GM21515 (cell line): Measurements from ENCODE around the gene RSF1.

Source experiments
- ATAC-seq: cut with Tn5 transposase; IDR thresholded peaks from one replicate; pipeline ENCODE4 v1.9.1; 2021; ENCODE audit not compliant: unreplicated experiment

The RSF1 gene

DNA sequence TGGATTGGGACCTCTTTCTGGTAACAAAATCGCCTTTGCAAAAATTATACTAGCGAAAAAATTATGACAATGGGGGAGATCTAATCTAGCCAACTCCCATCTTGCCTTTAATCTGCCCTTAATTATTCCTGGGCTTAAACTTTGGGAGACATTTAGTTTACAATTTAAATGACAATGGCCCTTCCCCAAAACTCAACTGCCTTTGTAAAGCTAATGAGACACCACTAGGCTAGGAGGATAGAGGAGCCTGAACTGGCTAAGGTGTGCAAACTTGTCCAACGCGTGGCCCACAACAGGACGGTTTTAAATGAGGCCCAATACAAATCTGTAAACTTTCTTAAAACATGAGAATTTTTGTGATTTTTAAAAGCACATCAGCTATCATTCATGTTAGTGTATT, 67.3 kb downstream of the RSF1 start:
- ATAC-seq, result no peak

DNA sequence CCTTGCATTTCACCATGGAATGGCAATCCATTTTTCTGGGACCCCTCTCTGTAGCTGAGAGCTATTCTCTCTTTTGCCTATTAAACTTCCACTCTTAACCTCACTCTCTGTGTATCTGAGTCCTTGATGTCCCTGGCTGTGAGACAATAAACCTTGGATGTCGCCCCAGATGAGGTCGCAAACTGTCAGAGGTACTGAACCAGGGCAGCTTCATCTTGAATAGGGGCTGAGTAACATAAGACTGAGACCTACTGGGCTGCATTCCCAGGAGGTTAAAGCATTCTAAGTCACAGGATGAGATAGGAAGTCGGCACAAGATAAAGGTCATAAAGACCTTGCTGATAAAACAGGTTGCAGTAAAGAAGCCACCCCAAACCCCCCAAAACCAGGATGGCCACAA, 68.0 kb downstream of the RSF1 start:
- no peak for ATAC-seq

DNA sequence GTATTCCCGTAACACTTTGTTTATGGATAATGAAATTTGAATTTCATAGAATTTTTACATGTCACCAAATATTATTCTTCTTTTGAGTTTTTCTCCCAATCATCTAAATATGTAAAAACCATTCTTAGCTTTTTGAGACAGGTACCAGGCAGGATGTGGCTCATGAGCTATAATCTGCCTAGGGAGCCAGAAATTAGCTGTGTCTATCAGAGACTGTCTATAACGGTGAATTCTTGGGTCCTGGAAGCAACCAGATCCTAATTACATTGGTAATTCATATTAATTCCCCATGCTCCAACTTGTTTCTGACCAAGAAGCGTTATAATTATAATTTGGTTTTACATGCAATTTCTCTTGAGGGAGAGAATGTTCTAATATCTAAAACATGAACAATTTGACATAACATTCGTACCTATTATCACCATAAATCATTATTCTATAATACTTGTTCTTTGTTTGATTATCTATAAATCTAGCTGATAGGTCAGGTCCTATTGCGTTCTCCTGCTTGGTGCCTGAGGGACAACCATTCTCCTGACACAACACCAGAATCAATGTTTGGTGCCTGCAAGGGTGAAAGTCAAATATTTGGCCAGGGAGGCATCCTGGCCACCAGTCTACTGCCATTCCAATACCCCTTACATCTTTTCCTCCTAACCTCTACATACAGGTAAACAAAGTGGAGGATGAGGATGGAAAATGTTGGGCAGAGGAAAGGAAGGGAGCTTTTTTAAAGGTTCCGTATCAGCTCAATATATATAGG, 69.9 kb downstream of the RSF1 start:
- no peak for ATAC-seq

DNA sequence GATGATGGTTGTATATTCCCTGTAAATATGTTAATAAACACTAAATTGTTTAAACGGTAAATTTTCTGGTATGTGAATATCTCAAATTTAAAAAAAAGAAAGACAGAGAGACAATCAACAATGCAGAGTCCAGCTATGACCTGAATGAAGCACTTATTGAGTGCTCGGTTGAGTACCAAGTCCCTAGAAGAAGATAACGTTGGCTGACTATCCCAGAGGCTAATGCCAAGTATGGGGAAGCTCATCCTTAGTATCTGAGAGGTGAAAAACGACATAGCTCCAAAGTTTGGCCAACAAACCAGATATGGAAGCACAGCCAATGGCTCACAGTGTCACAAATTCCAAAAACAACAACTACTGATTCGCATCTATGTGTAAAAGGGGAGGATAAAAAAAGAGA, 71.3 kb downstream of the RSF1 start:
- no peak for ATAC-seq

DNA sequence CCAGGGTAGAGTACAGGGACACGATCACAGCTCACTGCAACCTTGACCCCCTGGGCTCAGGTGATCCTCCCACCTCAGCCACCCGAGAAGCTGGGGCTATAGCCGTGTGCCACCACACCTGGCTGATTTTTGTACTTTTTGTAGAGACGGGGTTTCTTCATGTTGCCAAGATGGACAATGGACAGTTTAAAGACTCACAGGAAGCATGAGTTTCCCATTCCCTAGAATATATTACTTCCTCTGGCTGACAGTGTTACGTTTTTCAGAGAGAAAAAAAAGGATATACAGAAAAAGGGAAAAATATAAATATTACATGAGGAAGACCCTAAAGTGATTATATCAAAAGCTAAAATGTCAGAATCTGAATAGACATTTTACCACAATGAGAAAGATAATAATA, 72.3 kb downstream of the RSF1 start:
- no peak for ATAC-seq

DNA sequence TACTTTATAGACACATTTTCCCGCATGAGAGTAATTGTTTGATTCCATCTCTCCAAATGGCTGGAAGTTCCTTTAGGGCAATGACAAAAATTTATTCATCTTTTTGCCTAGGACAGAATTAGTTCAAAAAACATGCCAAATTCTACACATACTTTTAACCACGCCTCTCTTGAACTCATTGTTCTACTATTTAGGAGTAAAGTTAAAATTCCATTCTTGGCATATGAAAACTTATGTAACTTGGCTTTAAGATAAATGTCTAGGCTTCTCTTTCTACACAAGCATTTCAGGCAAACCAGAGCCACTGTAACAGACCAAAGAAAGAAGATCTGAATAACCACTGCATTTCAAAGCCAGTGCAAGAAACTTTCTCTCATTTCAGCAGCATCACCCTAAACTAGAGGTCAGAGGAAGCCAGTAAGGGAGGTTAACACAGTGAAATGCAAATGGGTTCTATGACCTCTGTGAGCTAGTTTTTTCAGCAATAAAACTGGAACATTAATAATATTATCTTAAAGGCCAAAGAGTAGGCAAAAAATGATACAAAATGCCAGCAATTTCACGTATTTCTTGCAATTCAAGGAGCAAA, 73.0 kb downstream of the RSF1 start:
- no peak for ATAC-seq

DNA sequence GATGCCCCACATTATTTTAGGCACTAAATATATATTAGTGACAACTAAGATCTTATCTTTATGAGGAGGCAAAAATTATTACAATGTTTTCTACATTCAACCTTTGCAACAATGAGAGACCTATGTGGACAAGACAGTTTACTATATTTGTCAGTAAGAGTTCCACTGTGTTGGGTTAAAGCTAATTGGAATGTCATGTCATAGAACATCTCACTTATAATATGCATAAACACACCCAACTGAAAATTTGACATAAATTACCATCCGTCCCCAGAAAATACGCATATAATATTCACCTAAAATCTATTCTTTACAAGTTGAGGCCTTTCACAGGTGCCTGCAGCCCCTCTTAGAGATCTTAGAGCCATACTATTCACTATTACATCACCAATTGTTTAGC, 84.0 kb downstream of the RSF1 start:
- ATAC-seq, result no peak

DNA sequence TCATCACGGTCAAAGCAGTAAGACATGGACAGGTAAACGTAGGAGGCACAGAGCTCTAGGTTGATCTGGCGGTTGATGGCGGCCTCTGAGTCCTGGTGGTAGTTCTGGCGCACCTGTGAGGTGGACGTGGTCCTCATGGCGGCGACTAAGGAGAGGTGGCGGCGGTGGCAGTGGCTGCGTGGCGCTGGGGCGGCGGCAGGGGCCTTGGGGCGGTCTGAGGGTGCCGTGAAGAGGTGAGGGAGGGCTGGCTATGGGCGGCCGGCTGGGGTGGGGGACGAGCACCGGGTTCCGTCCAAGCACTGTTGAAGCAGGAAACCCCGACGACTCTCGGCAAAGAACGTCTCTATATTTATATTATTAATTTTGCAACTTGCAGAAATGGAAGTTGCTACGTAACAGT, 85.6 kb downstream of the RSF1 start:
- ATAC-seq, result no peak

DNA sequence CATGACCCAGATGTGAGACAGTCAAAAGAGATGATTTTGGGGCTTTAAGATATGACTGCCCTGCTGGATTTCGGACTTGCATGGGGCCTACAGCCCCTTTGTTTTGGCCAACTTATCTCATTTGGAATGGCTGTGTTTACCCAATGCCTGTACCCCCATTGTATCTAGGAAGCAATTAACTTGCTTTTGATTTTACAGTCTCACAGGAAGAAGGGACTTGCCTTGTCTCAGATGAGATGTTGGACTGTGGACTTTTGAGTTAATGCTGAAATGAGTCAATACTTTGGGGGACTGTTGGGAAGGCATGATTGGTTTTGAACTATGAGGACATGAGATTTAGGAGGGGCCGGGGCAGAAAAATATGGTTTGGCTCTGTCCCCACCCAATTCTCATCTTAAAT, 88.4 kb downstream of the RSF1 start:
- no peak for ATAC-seq

DNA sequence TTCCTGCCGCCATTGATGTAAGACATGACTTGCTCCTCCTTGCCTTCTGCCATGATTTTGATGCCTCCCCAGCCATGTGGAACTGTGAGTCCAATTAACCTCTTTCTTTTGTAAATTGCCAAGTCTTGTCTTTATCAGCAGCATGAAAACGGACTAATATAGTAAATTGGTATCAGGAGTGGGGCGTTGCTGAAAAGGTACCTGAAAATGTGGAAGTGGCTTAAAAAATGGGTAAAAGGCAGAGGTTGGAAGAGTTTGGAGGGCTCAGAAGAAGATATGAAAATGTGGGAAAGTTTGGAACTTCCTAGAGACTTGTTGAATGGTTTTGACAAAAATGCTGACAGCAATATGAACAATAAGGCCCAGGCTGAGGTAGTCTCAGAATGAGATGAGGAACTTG, 89.7 kb downstream of the RSF1 start:
- no peak for ATAC-seq

DNA sequence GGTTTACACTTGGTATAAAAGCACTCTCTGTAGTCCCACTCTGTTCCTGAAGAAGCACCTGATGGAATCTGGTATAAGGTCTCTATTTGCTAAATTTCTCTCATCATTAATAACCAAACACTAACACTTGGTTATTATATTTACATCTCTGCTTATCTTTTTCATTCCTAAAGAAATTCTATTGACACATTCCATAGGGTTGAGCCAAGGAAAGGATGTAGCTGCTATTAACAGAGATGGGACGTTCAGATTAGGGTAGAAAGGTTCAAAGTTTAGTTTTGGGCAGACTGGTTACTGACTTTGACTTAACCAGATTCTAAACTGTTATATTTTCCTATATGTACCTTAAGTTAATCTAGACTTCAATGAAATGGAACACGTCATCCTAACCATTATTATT, 91.5 kb downstream of the RSF1 start:
- no peak for ATAC-seq

DNA sequence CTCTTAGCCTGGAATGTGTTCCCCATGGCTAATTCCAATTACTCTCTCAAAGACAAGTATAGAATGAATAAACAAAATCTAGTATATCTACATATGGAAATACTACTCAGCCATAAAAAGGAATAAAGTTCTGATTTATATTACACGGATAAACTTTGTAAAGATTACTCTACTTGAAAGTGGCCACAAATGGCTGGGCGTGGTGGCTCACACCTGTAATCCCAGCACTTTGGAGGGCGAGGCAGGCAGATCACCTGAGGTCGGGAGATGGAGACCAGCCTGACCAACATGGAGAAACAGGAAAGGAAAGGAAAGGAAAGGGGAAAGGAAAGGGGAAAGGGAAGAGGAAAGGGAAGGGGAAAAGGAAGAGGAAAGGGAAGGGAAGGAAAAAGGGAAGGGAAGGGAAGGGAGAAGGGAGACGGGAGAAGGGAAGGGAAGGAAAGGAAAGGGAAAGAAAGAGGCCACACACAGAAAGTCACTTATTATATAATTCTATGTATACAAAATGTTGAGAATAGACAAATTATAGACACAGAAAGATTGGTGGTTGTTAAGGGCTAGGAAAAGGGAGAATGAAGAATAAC, 92.2 kb downstream of the RSF1 start:
- no peak for ATAC-seq

DNA sequence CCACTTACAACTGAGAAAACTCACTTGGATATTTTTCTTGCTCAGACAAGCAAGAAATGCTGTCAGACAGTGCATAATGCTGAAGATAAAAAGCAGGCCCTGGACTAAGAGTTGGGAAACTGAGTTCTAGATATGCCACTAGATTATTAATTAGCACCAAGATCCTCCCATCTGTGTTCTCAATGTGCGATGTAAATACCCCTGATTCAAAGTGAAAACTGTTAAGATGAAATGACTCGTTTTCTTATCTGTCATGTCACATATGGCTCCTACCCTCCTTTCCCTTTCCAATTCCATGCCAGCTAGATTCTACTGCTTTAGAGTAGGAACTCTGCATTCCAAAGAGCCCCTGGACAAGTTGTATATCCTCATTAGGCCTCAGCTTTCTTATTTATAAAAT, 94.0 kb downstream of the RSF1 start:
- ATAC-seq, result no peak

DNA sequence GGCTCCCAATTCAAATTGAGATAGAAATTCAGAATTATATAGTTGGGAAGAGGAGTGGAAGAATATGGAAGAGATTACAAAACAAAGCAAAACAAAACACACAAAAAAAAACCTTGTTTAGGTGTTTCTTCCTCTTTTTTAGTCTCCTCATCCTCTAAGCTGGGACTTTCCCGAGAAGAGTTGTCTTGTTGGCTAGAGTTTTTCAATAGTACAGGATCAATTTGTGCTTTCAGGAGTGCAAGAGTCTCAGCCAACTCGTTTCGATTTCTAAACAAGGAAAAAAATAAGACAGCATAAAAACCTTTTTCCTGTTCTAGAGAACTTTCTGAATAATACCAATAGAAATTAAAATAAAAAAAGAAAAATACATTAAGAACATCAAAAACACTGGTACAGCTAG, 95.1 kb downstream of the RSF1 start:
- ATAC-seq, result peak; percentile 58

DNA sequence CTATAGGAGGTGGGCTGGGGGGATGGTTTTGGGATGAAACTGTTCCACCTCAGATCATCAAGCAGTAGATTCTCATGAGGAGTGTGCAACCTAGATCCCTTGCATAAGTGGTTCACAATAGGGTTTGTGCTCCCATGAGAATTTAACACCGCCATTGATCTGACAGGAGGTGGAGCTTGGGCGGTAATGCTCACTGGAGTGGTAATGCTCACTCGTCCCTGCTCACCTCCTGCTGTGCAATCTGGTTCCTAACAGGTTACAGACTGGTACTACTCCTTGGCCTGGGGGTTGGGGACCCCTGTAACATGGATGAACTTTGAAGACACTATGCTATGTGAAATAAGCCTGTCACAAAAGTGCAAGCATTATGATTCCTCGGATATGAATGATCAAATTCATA, 95.9 kb downstream of the RSF1 start:
- ATAC-seq, result no peak

DNA sequence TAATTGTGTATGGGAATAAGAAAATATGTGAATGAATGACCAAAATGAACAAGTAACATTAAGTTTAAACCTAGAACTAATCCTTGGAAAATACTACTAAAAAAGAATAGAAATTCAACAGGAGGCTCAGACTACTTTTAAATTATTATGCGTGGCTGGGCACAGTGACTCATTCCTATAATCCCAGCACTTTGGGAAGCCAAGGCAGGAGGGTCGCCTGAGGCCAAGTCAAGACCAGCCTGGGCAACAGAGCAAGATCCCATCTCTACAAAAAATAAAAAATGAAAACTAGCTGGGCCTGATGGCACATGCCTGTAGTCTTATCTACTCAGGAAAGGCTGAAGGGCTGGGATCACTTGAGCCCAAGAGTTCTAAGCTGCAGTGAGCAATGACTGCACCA, 97.5 kb downstream of the RSF1 start:
- no peak for ATAC-seq

DNA sequence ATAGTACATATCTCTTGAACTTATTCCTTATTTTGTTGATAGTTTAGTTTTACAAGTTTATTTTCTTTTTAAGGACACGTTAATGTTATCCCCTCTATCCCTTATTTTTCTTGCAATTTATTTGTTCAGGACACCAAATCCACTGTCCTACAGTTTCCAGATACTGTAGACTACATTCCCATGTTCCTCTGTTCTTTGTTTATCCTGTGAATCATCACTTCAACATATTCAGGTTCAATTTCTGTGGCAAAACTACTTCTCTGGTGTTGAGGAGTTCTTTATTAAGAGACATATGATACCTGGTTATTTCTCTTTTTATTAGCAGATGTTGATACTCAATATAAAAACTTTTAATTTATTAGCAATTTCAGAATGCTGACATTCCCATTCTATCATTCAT, 110.2 kb downstream of the RSF1 start:
- no peak for ATAC-seq

DNA sequence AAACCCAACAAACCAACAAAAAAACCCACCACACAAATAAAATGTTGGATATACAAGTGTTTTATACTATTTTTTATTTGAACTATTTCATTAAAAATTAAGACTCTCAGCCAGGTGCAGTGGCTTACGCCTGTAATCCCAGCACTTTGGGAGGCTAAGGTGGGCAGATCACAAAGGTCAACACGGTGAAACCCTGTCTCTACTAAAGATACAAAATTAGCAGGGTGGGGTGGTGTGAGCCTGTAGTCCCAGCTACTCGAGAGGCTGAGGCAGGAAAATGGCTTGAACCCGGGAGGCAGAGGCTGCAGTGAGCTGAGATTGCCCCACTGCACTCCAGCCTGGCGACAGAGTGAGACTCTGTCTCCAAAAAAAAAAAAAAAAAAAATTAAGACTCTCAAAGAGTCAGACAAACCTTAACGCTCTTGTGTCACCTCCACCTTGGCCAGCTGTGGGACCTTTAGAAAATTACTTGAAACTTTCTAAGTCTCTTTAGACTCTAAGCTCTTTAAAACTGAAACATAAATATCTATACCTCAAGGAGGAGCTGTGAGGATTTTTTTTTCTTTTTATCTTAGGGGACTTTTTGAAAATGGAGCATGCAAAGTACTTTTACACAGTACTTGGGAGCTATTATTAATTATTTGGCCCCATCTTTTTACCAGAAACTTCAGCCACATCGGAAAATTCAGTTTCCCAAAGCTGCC, 114.5 kb downstream of the RSF1 start:
- no peak for ATAC-seq

DNA sequence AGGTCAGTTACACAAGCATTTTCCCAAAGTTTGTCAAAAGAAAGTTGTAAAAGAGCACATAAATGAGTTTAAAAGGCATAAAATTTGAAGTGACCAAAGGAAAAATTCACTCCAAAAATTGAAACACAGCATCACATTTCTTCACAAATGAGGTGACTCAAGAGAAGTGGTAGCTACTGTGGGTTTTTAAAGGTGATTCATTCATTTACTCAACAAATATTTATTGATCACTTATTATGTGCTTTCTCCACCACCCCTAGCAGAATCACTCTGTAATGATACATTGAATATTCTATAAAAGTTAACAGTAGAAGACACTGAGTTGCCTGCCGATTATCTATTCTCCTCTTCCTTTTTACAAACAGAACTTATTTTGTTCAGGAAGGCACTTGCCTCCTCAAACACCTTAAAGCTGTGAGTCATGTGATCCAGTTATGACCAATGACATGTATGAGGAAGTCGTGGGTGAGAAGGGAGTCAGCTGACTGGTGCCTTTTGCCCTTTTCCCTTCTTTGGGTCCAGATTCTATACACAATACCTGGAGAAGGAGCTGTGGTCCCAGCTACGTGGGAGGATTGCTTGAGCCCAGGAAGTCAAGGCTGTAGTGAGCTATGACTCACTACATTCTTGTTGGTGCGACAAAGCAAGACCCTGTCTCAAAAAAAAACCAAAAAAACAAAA, 115.2 kb downstream of the RSF1 start:
- ATAC-seq, result no peak

DNA sequence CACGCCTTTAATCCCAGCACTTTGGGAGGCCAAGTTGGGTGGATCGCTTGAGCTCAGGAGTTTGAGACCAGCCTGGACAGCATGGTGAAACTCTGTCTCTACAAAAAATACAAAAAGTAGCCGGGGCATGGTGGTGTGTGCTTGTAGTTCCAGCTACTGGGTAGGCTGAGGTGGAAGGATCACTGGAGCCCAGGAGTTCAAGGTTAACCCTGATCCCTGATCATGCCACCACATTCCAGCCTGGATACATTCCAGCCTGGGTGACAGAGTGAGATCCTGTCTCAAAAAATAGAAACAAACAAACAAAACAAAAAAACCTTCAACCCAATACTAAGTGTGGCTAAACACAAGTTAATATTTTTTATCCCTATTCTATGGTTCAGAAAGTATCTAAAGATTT, 116.5 kb downstream of the RSF1 start:
- ATAC-seq, result no peak

DNA sequence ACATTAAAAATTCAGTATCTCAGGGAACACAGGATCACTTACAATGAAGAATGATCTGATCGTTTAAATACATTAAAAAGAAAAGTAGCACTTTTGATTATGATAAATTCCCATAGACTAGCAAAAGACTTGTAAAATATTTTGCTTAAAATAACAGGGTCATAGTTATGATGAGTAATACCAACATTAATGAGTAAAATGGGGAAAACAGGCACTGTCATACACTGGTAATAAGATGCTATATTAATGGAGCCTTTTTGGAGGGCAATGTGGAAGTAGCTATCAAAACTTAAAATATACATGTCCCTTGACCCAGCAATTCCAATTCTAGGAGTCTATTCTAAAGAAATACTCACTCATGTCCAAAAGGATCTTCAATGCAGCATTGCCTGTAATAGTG, 121.1 kb downstream of the RSF1 start:
- ATAC-seq, result no peak

DNA sequence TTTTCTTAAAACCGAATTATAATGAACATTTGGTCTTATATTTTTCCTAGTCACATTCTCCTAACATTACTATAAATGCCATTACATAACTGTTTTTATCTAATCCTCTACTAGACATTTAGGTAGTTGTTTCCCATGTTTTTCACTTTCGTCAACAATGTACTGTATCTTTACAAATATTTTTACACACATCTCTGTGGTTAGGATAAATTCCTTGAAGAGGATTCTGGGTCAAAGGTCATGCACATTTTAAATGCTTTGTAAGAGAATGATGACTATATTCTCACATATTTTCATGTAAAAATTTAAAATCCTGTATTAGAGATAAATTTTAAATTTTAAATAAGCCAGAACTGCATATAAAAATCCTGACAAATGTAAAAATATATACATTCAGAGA, 121.6 kb downstream of the RSF1 start:
- no peak for ATAC-seq
